H1 (cell line): ENCODE measurements around the gene DNAJC21. TPM values are rescaled to one million over a fixed set of nuclear protein-coding genes. Genes with fewer than 3 reads are reported as not detected.

ENCODE experiments used
- CBX8 ChIP-seq: fragments of 300-800, 300-1000 bp; sonication (generic); IDR thresholded peaks from 2 replicates; pipeline ENCODE4 v1.7.1; 2016; ENCODE audit warnings: low read depth, low read length, borderline replicate concordance
- CHD2 ChIP-seq: IDR thresholded peaks from 2 replicates; pipeline ENCODE4 v1.6.1; 2012; ENCODE audit warnings: low read length, improper control_type of control experiment
- CHD7 ChIP-seq: fragments of 300-600 bp; sonication (generic); IDR thresholded peaks from 2 replicates; pipeline ENCODE4 v1.7.1; 2012; ENCODE audit warnings: low read length, moderate library complexity, mild to moderate bottlenecking, inconsistent platforms; ENCODE audit not compliant: insufficient replicate concordance
- E2F6 ChIP-seq: IDR thresholded peaks from 2 replicates; pipeline ENCODE4 v1.6.1; 2012; ENCODE audit warnings: inconsistent platforms
- NRF1 ChIP-seq: IDR thresholded peaks from 2 replicates; pipeline ENCODE4 v1.6.1; 2011; ENCODE audit warnings: mild to moderate bottlenecking, low read depth, low read length, improper control_type of control experiment
- PHF8 ChIP-seq: fragments of 200-600 bp; sonication (generic); conservative IDR thresholded peaks from 2 replicates; pipeline ENCODE4 v1.7.1; 2012; ENCODE audit warnings: low read depth, mild to moderate bottlenecking, inconsistent platforms, low read length, moderate library complexity
- RBBP5 ChIP-seq: IDR thresholded peaks from 2 replicates; pipeline ENCODE4 v1.7.1; 2012; ENCODE audit warnings: low read depth, mild to moderate bottlenecking, inconsistent platforms, low read length, moderate library complexity, borderline replicate concordance
- RFX5 ChIP-seq: IDR thresholded peaks from 2 replicates; pipeline ENCODE4 v1.6.1; 2011; ENCODE audit warnings: low read depth, low read length, improper control_type of control experiment, borderline replicate concordance
- SAP30 ChIP-seq: fragments of 300-600 bp; sonication (generic); IDR thresholded peaks from 2 replicates; pipeline ENCODE4 v1.7.1; 2012; ENCODE audit warnings: low read length, moderate library complexity, mild to moderate bottlenecking, inconsistent platforms; ENCODE audit not compliant: insufficient read depth, insufficient replicate concordance
- SIRT6 ChIP-seq: IDR thresholded peaks from one replicate; pipeline ENCODE4 v1.7.1; 2012; ENCODE audit warnings: low read length, inconsistent platforms
- SP1 ChIP-seq: IDR thresholded peaks from 2 replicates; pipeline ENCODE4 v1.6.1; 2011; ENCODE audit warnings: low read depth, low read length
- TAF7 ChIP-seq: optimal IDR thresholded peaks from 2 replicates; pipeline ENCODE3; 2011; ENCODE audit warnings: low read depth, mild to moderate bottlenecking, inconsistent platforms, low read length, moderate library complexity, borderline replicate concordance
- polyA plus RNA-seq, 7 experiments: library from polyadenylated mRNA; depleted of rRNA in 3 of 7; stranded (reverse) in 5 of 7; unstranded in 2 of 7; fragments of >200 nt in 5 of 7; fragments of 200-250 nt in 2 of 7; gene quantifications; 1 replicate in 5 of 7; 2 replicates in 1 of 7; 4 replicates in 1 of 7; pipeline versions ENCODE4 v1.2.1 to v1.2.3, GENCODE V29; 2011 to 2013; ENCODE audit warnings: missing spikeins in 2 of 7, mixed read lengths in 2 of 7
- total RNA-seq: library from RNA; stranded (reverse); fragmentation: NEBNext Ultra II Directional; extraction: Animal tissue kit (Norgen Biotek cat#: 25700); gene quantifications from 2 replicates; pipeline ENCODE4 v1.2.1, GENCODE V29; 2021

The DNAJC21 gene
- total and polyA plus RNA-seq, 2 of the 8 experiments (the other 6 are each of a cell fraction or from before 2014, with no cell fraction given) = 5.1 to 47.5 TPM

- no peak for TF ChIP-seq CHD7
- no peak for TF ChIP-seq CHD2
- no peak for TF ChIP-seq RBBP5
- no peak for TF ChIP-seq SAP30
- TF ChIP-seq CBX8 = no peak
- no peak for TF ChIP-seq RFX5
- no peak for TF ChIP-seq NRF1
- TF ChIP-seq TAF7 = no peak
- no peak for TF ChIP-seq SIRT6
- TF ChIP-seq E2F6 = no peak
- no peak for TF ChIP-seq SP1
- TF ChIP-seq PHF8 = no peak
Measured at GRCh38 chr5:34881246-34881645, 48.1 kb upstream of the DNAJC21 start (continued).
